Sigmoid colon (tissue), 4 donors: ENCODE measurements around the gene WNT10A.

ENCODE experiments used
- CTCF ChIP-seq, 4 experiments: fragments of 450-650 bp in 3 of 4; fragments of 200-600 bp in 1 of 4; IDR thresholded peaks; one replicate each; pipeline ENCODE4 v1.5.1; 2016 to 2019; ENCODE audit warnings: antibody characterized with exemption in 4 of 4, mild to moderate bottlenecking in 3 of 4, moderate library complexity in 2 of 4
- EP300 ChIP-seq, 4 donors: sonication (generic); formaldehyde crosslinking; IDR thresholded peaks; one replicate each; pipeline ENCODE4 v1.6.1; 2017; ENCODE audit warnings: antibody characterized with exemption in 4 of 4

GRCh38 chr2:218925434-218925833 is 44.8 kb downstream of the WNT10A start:
- TF ChIP-seq EP300 (IDR thresholded peaks at IDR 0.05) (no peak), CTCF (IDR thresholded peaks at IDR 0.05) (no peak)
